Measurements from ENCODE around the gene CDC73. TPM values are rescaled to one million over a fixed set of nuclear protein-coding genes. Genes with fewer than 3 reads are reported as not detected.

CDC73 gene
- total RNA-seq, 2 donors from 2014 or later: 61.2 to 62.8 TPM

GRCh38 chr1:193293726-193294125, 171.9 kb downstream of the CDC73 start:
- H3K4me3 ChIP-seq: no peak overlapping the region
- H3K4me1 ChIP-seq (ENCODE audit: control insufficient read depth in 1 of 2, low read depth in 2 of 2): no peaks in the 10 kb centered on the region
- ATAC-seq (ENCODE audit: insufficient number of reproducible peaks, low FRiP score, low read depth) (no peak), DNase-seq (ENCODE audit: low spot score) (no peak)
- TF ChIP-seq CTCF (IDR thresholded peaks at IDR 0.05): no peak
- no peaks in the 10 kb centered on the region for H3K36me3 ChIP-seq
- no peak overlapping the region for H3K27ac ChIP-seq
- H3K27me3 ChIP-seq (replicated peaks; ENCODE audit: insufficient read depth): no peaks in the 10 kb centered on the region
- no peaks in the 10 kb centered on the region for H3K9me3 ChIP-seq

GRCh38 chr1:193299038-193299437, 177.2 kb downstream of the CDC73 start:
- TF ChIP-seq CTCF (IDR thresholded peaks at IDR 0.05): no peak
- no peak for DNase-seq (ENCODE audit: low spot score)
- Histone ChIP-seq H3K4me3 (no peak overlapping the region), H3K27me3 (replicated peaks; ENCODE audit: insufficient read depth) (no peaks in the 10 kb centered on the region), H3K4me1 (ENCODE audit: control insufficient read depth in 1 of 2, low read depth in 2 of 2) (no peaks in the 10 kb centered on the region), H3K36me3 (no peaks in the 10 kb centered on the region), H3K9me3 (no peaks in the 10 kb centered on the region), H3K27ac (no peak overlapping the region)
- ATAC-seq (ENCODE audit: insufficient number of reproducible peaks, low FRiP score, low read depth): no peak

GRCh38 chr1:193301746-193302145, 179.9 kb downstream of the CDC73 start:
- ATAC-seq (ENCODE audit: insufficient number of reproducible peaks, low FRiP score, low read depth): no peak
- H3K27me3 ChIP-seq (replicated peaks; ENCODE audit: insufficient read depth): no peaks in the 10 kb centered on the region

GRCh38 chr1:193303849-193304248, 182.0 kb downstream of the CDC73 start:
- DNase-seq (ENCODE audit: low spot score) (no peak), ATAC-seq (ENCODE audit: insufficient number of reproducible peaks, low FRiP score, low read depth) (no peak)
- no peak for TF ChIP-seq CTCF (IDR thresholded peaks at IDR 0.05)
- Histone ChIP-seq H3K9me3 (no peaks in the 10 kb centered on the region), H3K4me3 (no peak overlapping the region), H3K27me3 (replicated peaks; ENCODE audit: insufficient read depth) (no peaks in the 10 kb centered on the region), H3K27ac (no peak overlapping the region), H3K36me3 (no peaks in the 10 kb centered on the region), H3K4me1 (ENCODE audit: control insufficient read depth in 1 of 2, low read depth in 2 of 2) (no peaks in the 10 kb centered on the region)

More at GRCh38 chr1:193301746-193302145, 179.9 kb downstream of the CDC73 start:
- no peaks in the 10 kb centered on the region for H3K9me3 ChIP-seq
- no peaks in the 10 kb centered on the region for H3K4me1 ChIP-seq (ENCODE audit: control insufficient read depth in 1 of 2, low read depth in 2 of 2)
- no peak for TF ChIP-seq CTCF (IDR thresholded peaks at IDR 0.05)
- no peak overlapping the region for H3K4me3 ChIP-seq
- H3K36me3 ChIP-seq: no peaks in the 10 kb centered on the region
- no peak overlapping the region for H3K27ac ChIP-seq
- DNase-seq (ENCODE audit: low spot score): no peak

Other genes starting within 250 kb of the CDC73 start
- 10 to 100 TPM; 21.0 to 40.8 TPM for gene UCHL5, start 62.7 kb upstream of the CDC73 start, total RNA-seq
- 100 to 1,000 TPM in 1 of 2 donors, 10 to 100 TPM in 1; 66.3 to 124 TPM for gene RO60, start 62.4 kb upstream of the CDC73 start, total RNA-seq
- 1 to 10 TPM; 4.7 to 8.3 TPM for gene GLRX2, start 16.6 kb upstream of the CDC73 start, total RNA-seq
- gene B3GALT2, start 64.6 kb downstream of the CDC73 start, total RNA-seq: under 1 TPM; 0.21 to 0.27 TPM